Osteoblast (primary cell): ENCODE data around the gene OSTN. TPM values are rescaled to one million over a fixed set of nuclear protein-coding genes. Genes with fewer than 3 reads are reported as not detected.
A peak's percentile ranks its signal among the peaks of the same experiment; 100 is the strongest.

ENCODE experiments used
- DNase-seq: peaks from one replicate; pipeline ENCODE4 v3.0.0; 2011; ENCODE audit warnings: low spot score, mixed read lengths; ENCODE audit not compliant: insufficient read length; ENCODE audit errors: missing footprints
- H2AFZ ChIP-seq: 2 replicates; pipeline ENCODE4 v1.6.0; 2011; ENCODE audit warnings: mild to moderate bottlenecking, low read length
- H3K27ac ChIP-seq: 2 replicates; pipeline ENCODE4 v1.5.1; 2011; ENCODE audit warnings: mild to moderate bottlenecking, low read depth, low read length, moderate library complexity
- H3K27me3 ChIP-seq: 2 replicates; pipeline ENCODE4 v1.6.0; 2012; ENCODE audit warnings: mild to moderate bottlenecking, control low read depth, inconsistent platforms, low read length, moderate library complexity; ENCODE audit not compliant: insufficient read depth
- H3K36me3 ChIP-seq: 2 replicates; pipeline ENCODE4 v1.5.1; 2011; ENCODE audit warnings: mild to moderate bottlenecking, low read length, control low read depth, moderate library complexity; ENCODE audit not compliant: insufficient read depth
- H3K4me1 ChIP-seq: 2 replicates; pipeline ENCODE4 v1.5.1; 2011; ENCODE audit warnings: mild to moderate bottlenecking, low read length, control low read depth, moderate library complexity; ENCODE audit not compliant: insufficient read depth
- H3K4me2 ChIP-seq: 2 replicates; pipeline ENCODE4 v1.6.0; 2011; ENCODE audit warnings: mild to moderate bottlenecking, low read length; ENCODE audit not compliant: insufficient read depth
- H3K4me3 ChIP-seq: fragments of 200-600 bp; sonication (generic); 3 replicates; pipeline ENCODE4 v1.5.1; 2012; ENCODE audit warnings: mild to moderate bottlenecking, low read length, inconsistent platforms; ENCODE audit not compliant: insufficient read depth
- H3K79me2 ChIP-seq: 2 replicates; pipeline ENCODE4 v1.6.0; 2012; ENCODE audit warnings: mild to moderate bottlenecking, low read length, control low read depth, inconsistent platforms; ENCODE audit not compliant: insufficient read depth
- H3K9me3 ChIP-seq: 2 replicates; pipeline ENCODE4 v1.5.1; 2011; ENCODE audit warnings: low read depth, low read length, control low read depth
- H4K20me1 ChIP-seq: 2 replicates; pipeline ENCODE4 v1.6.0; 2012; ENCODE audit warnings: mild to moderate bottlenecking, low read length, control low read depth; ENCODE audit not compliant: insufficient read depth
- total RNA-seq: library from RNA; depleted of rRNA; stranded (reverse); fragments of >200 nt; gene quantifications from 2 replicates; pipeline ENCODE4 v1.2.3, GENCODE V29; 2012
- TF ChIP-seq, protein P1 (sequence below): IDR thresholded peaks from 2 replicates; pipeline ENCODE4 v1.5.1; 2011; ENCODE audit warnings: mild to moderate bottlenecking, low read depth, low read length, moderate library complexity; ENCODE audit errors: extremely low read depth

OSTN gene
- total RNA-seq, 1 donor, result under 0.01 TPM

GRCh38 chr3:191158815-191159214 is 40.2 kb upstream of the OSTN start:
- TF ChIP-seq, protein P1, sequence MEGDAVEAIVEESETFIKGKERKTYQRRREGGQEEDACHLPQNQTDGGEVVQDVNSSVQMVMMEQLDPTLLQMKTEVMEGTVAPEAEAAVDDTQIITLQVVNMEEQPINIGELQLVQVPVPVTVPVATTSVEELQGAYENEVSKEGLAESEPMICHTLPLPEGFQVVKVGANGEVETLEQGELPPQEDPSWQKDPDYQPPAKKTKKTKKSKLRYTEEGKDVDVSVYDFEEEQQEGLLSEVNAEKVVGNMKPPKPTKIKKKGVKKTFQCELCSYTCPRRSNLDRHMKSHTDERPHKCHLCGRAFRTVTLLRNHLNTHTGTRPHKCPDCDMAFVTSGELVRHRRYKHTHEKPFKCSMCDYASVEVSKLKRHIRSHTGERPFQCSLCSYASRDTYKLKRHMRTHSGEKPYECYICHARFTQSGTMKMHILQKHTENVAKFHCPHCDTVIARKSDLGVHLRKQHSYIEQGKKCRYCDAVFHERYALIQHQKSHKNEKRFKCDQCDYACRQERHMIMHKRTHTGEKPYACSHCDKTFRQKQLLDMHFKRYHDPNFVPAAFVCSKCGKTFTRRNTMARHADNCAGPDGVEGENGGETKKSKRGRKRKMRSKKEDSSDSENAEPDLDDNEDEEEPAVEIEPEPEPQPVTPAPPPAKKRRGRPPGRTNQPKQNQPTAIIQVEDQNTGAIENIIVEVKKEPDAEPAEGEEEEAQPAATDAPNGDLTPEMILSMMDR, result no peak
- Histone ChIP-seq H3K4me3 (no peak overlapping the region), H3K9me3 (peaks cover 7% of the 10 kb centered on the region), H3K79me2 (no peaks in the 10 kb centered on the region), H4K20me1 (no peaks in the 10 kb centered on the region), H3K36me3 (no peaks in the 10 kb centered on the region), H3K4me2 (no peak overlapping the region), H2AFZ (no peak overlapping the region), H3K4me1 (no peaks in the 10 kb centered on the region), H3K27me3 (no peaks in the 10 kb centered on the region), H3K27ac (no peak overlapping the region)
- DNase-seq, result no peak

GRCh38 chr3:191165802-191166201 is 33.2 kb upstream of the OSTN start:
- Histone ChIP-seq H3K4me2 (no peak overlapping the region), H4K20me1 (no peaks in the 10 kb centered on the region), H3K4me3 (no peak overlapping the region), H2AFZ (no peak overlapping the region), H3K9me3 (no peaks in the 10 kb centered on the region), H3K4me1 (no peaks in the 10 kb centered on the region), H3K27ac (no peak overlapping the region), H3K27me3 (no peaks in the 10 kb centered on the region), H3K36me3 (no peaks in the 10 kb centered on the region), H3K79me2 (no peaks in the 10 kb centered on the region)
- TF ChIP-seq, protein P1, result no peak
- no peak for DNase-seq

- no peak for DNase-seq
- Histone ChIP-seq H3K4me2 (no peak overlapping the region), H3K79me2 (no peaks in the 10 kb centered on the region), H4K20me1 (no peaks in the 10 kb centered on the region), H3K27me3 (no peaks in the 10 kb centered on the region), H3K4me1 (no peaks in the 10 kb centered on the region), H3K27ac (no peak overlapping the region), H3K36me3 (no peaks in the 10 kb centered on the region), H3K4me3 (no peak overlapping the region), H3K9me3 (no peaks in the 10 kb centered on the region), H2AFZ (no peak overlapping the region)
- TF ChIP-seq, protein P1, result no peak
Measured at GRCh38 chr3:191166368-191166767, 32.7 kb upstream of the OSTN start.

- DNase-seq, result no peak
- Histone ChIP-seq H2AFZ (peak overlapping the region; percentile 43), H3K27me3 (no peaks in the 10 kb centered on the region), H3K4me1 (no peaks in the 10 kb centered on the region), H3K9me3 (no peaks in the 10 kb centered on the region), H3K36me3 (no peaks in the 10 kb centered on the region), H3K27ac (no peak overlapping the region), H3K79me2 (no peaks in the 10 kb centered on the region), H4K20me1 (no peaks in the 10 kb centered on the region), H3K4me2 (no peak overlapping the region), H3K4me3 (no peak overlapping the region)
- TF ChIP-seq, protein P1, result no peak
Measured at GRCh38 chr3:191169566-191169965, 29.5 kb upstream of the OSTN start.
